ENCODE results near the gene OSTM1.
"Not testable (repeated sequence)": the region's sequence is repeated elsewhere in the genome, so short reads cannot be mapped to it uniquely, and the experiment has no call there.

The OSTM1 gene

DNA sequence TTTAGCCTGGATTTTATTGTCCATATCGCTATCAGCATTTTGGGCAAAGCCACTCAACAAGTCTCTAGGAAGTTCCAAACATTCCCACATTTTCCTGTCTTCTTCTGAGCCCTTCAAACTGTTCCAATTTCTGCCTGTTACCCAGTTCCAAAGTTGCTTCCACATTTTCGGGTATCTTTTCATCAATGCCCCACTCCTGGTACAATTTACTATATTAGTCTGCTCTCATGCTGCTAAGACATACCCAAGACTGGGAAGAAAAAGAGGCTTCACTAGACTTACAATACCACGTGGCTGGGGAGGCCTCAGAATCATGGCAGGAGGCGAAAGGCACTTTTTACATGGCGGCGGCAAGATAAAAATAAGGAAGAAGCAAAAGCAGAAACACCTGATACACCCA is 58.3 kb downstream of the OSTM1 start:
- DNase-seq, result not testable (repeated sequence)

DNA sequence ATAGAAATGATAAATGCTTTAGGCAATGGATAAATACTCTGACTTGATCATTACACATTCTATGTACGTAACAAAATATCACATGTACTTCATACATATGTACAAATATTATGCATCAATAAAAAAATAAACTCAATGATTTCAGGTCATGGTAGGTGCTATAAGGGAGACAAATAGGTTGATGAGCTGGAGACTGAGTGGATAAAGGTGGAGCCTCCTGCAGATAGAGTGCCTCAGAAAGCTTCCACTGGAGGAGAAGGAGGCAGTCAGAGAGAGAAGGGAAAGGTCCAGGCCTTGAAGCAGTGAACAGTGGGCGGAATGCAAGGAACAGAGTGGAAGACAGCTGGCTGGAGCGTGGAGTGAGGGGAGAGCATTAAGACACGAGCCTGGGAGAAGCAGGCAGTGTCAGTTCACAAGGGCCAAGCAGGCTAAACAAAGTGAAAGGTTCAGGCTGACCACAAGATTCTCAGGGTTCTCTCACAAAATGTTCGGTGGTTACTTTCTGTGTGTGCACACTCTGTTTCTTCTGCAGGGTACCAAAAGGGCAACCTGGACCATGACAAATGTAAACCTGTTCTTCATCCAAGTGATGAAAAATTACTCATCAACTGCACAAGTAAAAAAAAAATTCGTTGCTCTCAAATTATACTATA is 60.6 kb downstream of the OSTM1 start:
- DNase-seq, result no peak

DNA sequence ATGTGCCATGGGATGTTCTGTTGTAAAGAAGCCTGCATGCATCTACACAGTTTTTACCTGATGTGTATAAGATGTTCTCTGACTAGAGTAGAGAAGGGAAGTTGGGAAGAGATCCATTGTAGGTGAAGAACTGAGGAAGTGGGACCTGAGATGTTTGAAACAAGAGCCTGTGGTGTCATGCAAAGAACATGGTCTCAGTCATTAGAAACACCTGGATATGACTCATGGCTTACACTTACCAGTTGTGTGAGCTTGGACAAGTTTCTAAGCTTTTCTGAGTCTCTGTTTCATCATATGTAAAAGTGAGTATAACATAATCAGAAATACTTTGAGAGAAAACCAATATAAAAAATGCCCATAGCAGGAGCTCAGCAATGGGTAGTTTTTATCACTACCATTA is 64.6 kb downstream of the OSTM1 start:
- DNase-seq, result no peak

DNA sequence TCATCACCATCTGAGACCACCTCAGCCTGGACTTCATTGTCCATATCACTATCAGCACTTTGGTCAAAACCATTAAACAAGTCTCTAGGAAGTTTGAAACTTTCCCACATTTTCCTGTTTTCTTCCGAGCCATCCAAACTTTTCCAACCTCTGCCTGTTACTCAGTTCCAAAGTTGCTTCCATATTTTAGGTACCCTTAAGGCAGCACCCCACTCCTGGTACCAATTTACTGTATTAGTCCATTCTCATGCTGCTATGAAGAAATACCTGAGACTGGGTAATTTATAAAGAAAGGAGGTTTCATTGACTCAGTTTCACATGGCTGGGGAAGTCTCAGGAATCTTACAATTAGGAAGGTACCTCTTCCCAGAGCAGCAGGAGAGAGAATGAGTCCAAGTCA is 65.3 kb downstream of the OSTM1 start:
- DNase-seq, result not testable (repeated sequence)

DNA sequence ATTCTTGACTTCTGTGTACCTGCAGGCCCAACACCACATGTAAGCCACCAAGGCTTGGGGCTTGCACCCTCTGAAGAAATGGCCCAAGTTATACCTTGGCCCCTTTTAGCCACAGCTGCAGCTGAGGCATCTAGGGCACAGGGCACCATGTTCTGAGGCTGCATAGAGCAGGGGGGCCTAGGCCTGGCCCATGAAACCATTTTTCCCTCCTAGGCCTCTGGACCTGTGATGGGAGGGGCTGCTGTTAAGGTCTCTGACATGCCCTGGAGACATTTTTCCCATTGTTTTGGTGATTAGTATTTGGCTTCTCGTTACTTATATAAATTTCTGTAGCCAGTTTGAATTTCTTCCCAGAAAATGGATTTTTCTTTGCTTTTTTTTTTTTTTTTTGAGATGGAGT is 66.2 kb downstream of the OSTM1 start:
- DNase-seq, result no peak

DNA sequence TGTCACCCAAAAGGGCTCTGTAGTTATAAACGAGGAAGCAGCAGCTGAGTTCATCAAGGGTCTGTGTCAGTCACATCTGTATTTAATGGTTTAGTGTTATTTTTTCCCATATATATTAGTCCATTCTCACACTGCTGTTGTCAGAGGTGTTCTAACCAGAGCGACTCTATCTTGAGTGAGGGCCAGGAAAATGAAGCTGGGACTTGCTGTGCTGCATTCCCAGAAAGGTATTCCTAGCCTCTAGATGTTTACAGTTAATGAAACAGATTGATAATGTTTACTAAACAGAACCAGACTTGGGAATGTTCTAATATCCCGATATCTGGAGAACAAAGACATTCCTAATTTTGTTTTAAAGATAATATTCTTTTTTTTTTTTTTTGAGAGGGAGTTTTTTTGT is 68.6 kb downstream of the OSTM1 start:
- no peak for DNase-seq

DNA sequence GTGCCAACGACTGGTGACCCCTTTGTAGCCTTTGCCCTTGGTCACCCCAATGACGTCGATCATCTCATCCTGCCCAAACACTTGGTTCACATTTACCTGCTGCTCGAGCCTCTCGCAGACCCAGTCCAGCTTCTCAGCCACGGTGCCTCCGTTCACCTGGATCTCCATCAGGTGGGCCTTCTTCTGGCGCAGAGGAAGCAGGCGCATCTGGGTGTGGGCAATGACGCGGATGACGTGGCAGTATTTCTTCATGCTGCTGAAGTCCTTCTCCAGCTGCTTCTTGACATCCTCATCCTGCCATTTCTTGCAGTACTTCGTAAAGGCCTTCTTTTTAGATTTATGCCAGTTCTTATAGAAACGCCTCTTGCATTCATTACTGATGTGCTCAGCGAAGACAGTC is 69.7 kb downstream of the OSTM1 start:
- DNase-seq, result no peak

DNA sequence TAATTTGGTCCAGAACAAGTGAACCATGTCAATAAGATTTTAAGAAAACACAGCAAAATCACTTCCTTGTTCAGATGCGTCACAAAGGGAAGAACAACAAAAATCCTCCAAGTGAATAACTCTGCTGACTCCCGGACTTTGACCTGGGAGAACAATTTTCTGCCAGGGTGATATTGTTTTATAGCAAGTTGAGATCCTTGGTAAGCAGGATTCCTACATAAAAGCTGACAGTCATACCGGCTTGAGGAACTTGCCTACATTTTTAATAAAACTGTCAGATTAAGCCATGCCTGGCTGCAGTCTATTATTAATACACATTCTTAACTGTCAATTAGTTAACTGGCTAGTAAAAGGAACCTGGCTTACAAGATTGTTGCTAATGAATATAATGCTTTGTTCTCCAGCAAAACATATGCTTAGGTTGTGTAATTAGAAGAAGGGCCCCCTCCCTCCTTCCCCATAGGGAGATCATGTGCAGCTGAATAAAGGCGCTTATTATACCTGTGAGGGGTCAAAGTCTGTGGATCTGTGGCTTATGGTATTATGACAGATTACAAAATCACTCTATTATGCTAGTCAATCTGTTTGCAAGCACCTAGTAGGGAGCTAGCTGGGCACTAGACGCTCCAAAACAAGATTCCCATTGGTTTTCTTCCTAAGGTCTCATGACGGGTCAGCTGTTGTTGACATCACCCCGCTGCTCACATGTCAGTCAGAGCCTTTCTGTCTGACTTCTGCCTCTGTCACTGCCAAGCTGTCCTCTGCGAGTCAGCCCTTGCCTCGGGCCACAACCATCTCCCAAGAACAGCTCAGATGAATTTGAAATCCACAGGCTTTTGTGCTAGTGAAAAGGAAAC is 71.9 kb downstream of the OSTM1 start:
- no peak for DNase-seq

DNA sequence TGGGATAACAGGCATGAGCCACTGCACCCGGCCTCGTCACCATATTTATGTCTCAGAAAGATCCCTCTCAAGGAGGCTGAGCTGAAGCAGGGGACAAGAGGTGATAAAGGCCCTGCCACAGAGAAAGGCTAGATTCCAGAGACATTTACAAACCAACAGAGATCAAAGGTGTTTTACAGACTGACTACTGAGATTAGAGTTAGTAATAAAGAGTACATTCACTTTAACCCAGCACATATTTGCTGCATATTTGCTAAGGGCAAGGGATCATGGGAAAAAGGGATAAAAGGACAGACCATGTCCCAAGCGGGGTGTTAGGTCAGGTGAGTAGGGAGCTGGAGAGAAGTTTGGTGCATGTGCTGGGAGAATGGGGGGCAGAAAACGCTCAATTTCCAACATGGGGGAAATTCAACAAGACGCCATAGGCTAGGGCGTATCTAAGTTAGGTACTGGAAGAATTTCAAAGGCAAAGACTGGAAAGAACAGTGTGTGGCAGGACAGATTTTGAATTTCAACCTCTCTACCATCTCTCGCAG is 72.8 kb downstream of the OSTM1 start:
- DNase-seq, result no peak

DNA sequence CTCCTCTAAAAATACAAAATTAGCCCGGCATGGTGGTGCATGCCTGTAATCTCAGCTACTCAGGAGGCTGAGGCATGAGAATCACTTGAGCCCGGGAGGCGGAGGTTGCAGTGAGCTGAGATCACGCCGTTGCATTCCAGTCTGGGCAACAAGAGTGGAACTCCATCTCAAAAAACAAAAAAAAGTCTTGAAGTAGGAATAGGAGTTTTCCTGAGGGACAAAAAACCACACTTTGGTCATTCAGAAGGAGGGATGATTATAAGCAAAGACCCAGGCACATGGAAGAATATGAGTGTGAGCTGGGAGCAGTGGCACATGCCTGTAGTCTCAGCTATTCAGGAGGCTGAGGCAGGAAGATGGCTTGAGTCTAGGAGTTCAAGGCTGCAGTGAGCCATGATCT is 74.3 kb downstream of the OSTM1 start:
- DNase-seq, result not testable (repeated sequence)

DNA sequence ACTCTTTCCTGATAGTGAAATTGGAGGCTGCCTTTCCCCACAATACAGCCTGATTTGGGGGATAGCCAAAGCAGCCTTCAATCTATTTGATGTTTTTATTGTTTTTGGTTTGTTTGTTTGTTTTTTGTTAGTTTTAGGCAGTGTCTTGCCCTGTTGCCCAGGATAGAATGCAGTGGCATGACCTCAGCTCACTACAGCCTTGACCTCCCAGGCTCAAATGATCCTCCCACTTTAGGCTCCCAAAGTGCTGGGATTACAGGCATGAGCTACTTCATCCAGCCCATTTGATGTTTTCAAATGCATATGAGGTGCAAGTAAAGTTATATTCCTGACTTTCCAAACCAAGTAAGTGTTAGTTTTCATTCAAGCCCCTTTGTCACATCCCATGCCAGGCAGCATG is 75.2 kb downstream of the OSTM1 start:
- no peak for DNase-seq

DNA sequence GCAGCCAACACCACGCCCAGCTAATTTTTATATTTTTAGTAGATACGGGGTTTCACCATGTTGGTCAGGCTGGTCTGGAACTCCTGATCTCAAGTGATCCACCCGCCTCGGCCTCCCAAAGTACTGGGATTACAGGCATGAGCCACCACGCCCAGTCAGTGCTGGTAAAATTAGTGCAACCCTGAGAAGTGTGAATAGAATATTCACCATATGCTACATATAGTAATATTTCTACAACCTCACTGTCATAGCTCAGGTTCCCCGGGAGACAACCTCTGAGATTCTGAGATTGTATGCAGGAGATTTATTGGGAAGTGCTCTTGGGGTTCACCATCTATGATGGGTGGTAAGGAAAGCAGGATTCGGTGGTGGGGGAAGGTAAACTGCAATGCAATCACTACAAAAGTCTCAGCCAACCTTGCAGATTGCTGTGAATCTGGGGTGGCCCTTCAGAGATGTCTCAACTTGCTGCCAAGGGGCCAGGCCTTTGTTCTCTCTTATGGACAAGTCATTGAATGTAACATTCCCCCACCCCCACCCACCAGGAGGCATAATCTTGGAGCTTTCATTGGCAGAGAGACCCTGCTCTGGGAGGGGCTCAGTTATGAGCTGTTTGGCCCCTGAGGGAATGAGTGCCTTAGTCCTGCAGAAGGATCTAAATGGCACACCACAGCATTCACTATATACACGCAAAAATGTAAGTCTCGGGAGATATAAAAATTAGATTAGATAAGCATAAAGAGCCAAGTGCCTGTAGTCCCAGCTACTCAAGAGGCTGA is 82.6 kb downstream of the OSTM1 start:
- no peak for DNase-seq

All from CD4-positive, alpha-beta T cell treated with Interleukin-4 for 1 hour (primary cell).